A673 (cell line): Measurements from ENCODE around the gene SLC35A3. TPM values are rescaled to one million over a fixed set of nuclear protein-coding genes. Genes with fewer than 3 reads are reported as not detected.

ENCODE experiments used
- BruUV-seq: library from RNA; stranded (reverse); fragments of 400-500 nt; replicated peaks from 2 replicates; lab custom pipeline; 2021; lab: Mats Ljungman, UMichigan
- CTCF ChIA-PET: fragments of 300-600 bp; sonication (Branson Sonifier 250); formaldehyde crosslinking; loops from one replicate; lab custom pipeline; 2022; ENCODE audit warnings: antibody characterized with exemption; lab: Charles Lee
- POLR2A ChIA-PET: fragments of 300-600 bp; sonication (Branson Sonifier 250); formaldehyde crosslinking; loops from one replicate; lab custom pipeline; 2022; ENCODE audit warnings: antibody characterized with exemption; ENCODE audit not compliant: low non-redundant PET; lab: Charles Lee
- DNase-seq: peaks from one replicate; pipeline ENCODE4 v3.0.0-alpha.2; 2015; ENCODE audit warnings: low spot score
- H3K27ac ChIP-seq: fragments of 200-600 bp; sonication (generic); 2 replicates; pipeline ENCODE4 v1.5.1; 2016; ENCODE audit warnings: mixed run types, low read depth, mild to moderate bottlenecking, mixed read lengths, antibody characterized with exemption, low read length; ENCODE audit not compliant: poor library complexity, severe bottlenecking
- H3K27me3 ChIP-seq: fragments of 200-600 bp; sonication (generic); replicated peaks from 2 replicates; pipeline ENCODE4 v1.6.1; 2017; ENCODE audit warnings: mixed run types, low read depth, mild to moderate bottlenecking, mixed read lengths, antibody characterized with exemption, low read length; ENCODE audit not compliant: insufficient read depth, poor library complexity
- H3K36me3 ChIP-seq: fragments of 200-600 bp; sonication (generic); 2 replicates; pipeline ENCODE4 v1.6.1; 2016; ENCODE audit warnings: mixed run types, mild to moderate bottlenecking, mixed read lengths, antibody characterized with exemption, low read length; ENCODE audit not compliant: insufficient read depth, poor library complexity, severe bottlenecking
- H3K4me1 ChIP-seq: fragments of 200-600 bp; sonication (generic); 2 replicates; pipeline ENCODE4 v1.6.1; 2017; ENCODE audit warnings: mixed run types, mild to moderate bottlenecking, mixed read lengths, antibody characterized with exemption, low read length; ENCODE audit not compliant: insufficient read depth, poor library complexity, severe bottlenecking
- H3K4me3 ChIP-seq: fragments of 200-600 bp; sonication (generic); 2 replicates; pipeline ENCODE4 v1.5.1; 2016; ENCODE audit warnings: low read depth, mixed run types, mild to moderate bottlenecking, mixed read lengths, low read length; ENCODE audit not compliant: poor library complexity, severe bottlenecking
- H3K9me3 ChIP-seq: fragments of 200-600 bp; sonication (generic); 2 replicates; pipeline ENCODE4 v1.6.1; 2016; ENCODE audit warnings: mixed run types, low read depth, mild to moderate bottlenecking, mixed read lengths, antibody characterized with exemption, low read length; ENCODE audit not compliant: poor library complexity, severe bottlenecking
- CTCF ChIP-seq: fragments of 300-800, 200-600 bp; sonication (generic); conservative IDR thresholded peaks from 2 replicates; pipeline ENCODE4 v1.5.1; 2017; ENCODE audit warnings: low read depth, mild to moderate bottlenecking, antibody characterized with exemption, low read length, moderate library complexity, mixed read lengths
- EZH2 ChIP-seq: fragments of 200-600 bp; sonication (generic); IDR thresholded peaks from 2 replicates; pipeline ENCODE4 v1.6.1; 2017; ENCODE audit warnings: borderline replicate concordance, low read depth, mild to moderate bottlenecking, mixed read lengths, antibody characterized with exemption, low read length; ENCODE audit not compliant: poor library complexity, severe bottlenecking
- intact Hi-C: fragments of 100-400 bp; cut with micrococcal nuclease; formaldehyde crosslinking; loops from one replicate; pipeline ENCODE4 v1.10.0; 2022; ENCODE audit not compliant: unreplicated experiment
- total RNA-seq: library from RNA; stranded (reverse); gene quantifications from 2 replicates; pipeline ENCODE4 v1.2.3, GENCODE V29; 2021

Gene SLC35A3
- total RNA-seq, 1 experiment from 2014 or later = 25.0 TPM

- no TSS peak for BruUV-seq
- ChIA-PET POLR2A (no interaction called here), CTCF (no interaction called here)
- TF ChIP-seq EZH2 (no peak), CTCF (no peak)
- no peak overlapping the region for H3K4me3 ChIP-seq
- H3K9me3 ChIP-seq = no peaks in the 10 kb centered on the region
- peaks cover 31% of the 10 kb centered on the region for H3K4me1 ChIP-seq
- peaks cover 46% of the 10 kb centered on the region for H3K36me3 ChIP-seq
- H3K27me3 ChIP-seq = no peaks in the 10 kb centered on the region
- intact Hi-C loops = no loop called here
- DNase-seq = no peak
- H3K27ac ChIP-seq = no peak overlapping the region
These were observed 106.5 kb downstream of the SLC35A3 start for GRCh38 chr1:100076319-100076718.

GRCh38 chr1:100076744-100077143 is 106.9 kb downstream of the SLC35A3 start:
- Histone ChIP-seq H3K9me3 (no peaks in the 10 kb centered on the region), H3K4me1 (peaks cover 31% of the 10 kb centered on the region), H3K27ac (no peak overlapping the region), H3K36me3 (peaks cover 50% of the 10 kb centered on the region), H3K4me3 (no peak overlapping the region), H3K27me3 (no peaks in the 10 kb centered on the region)
- CTCF ChIA-PET = no interaction called here
- intact Hi-C loops = no loop called here
- TF ChIP-seq CTCF (no peak), EZH2 (no peak)
- no TSS peak for BruUV-seq
- POLR2A ChIA-PET = no interaction called here
- DNase-seq = no peak

GRCh38 chr1:100077531-100077930 is 107.7 kb downstream of the SLC35A3 start:
- Histone ChIP-seq H3K27me3 (no peaks in the 10 kb centered on the region), H3K36me3 (peaks cover 57% of the 10 kb centered on the region), H3K4me1 (peaks cover 31% of the 10 kb centered on the region), H3K4me3 (no peak overlapping the region), H3K27ac (peak overlapping the region; percentile 37), H3K9me3 (no peaks in the 10 kb centered on the region)
- no TSS peak for BruUV-seq
- no peak for TF ChIP-seq EZH2
- TF ChIP-seq CTCF = no peak
- POLR2A ChIA-PET = no interaction called here
- CTCF ChIA-PET = interaction anchor here (0.8 kb wide), 1 partner anchor 382 kb away, joined by 3 read pairs; no protein-coding TSS in a partner anchor
- peak; percentile 64 for DNase-seq
- intact Hi-C loops = no loop called here
